SH-SY5Y (cell line): Measurements from ENCODE around the gene ZFP1.

Source experiments
- GATA2 ChIP-seq: IDR thresholded peaks from 2 replicates; pipeline ENCODE4 v1.6.1; 2011; ENCODE audit warnings: mild to moderate bottlenecking, low read depth, low read length
- GATA3 ChIP-seq: IDR thresholded peaks from 2 replicates; pipeline ENCODE4 v1.6.1; 2011; ENCODE audit warnings: low read depth, mild to moderate bottlenecking, low read length, moderate library complexity

GRCh38 chr16:75176926-75177325 lies 28.6 kb downstream of the ZFP1 start:
- TF ChIP-seq GATA2, result no peak
- no peak for TF ChIP-seq GATA3
